Natural killer cell treated with Interleukin-12 subunit alpha and Interleukin-12 subunit beta and Interleukin-15 and Interleukin-18, amount 100 ng/mL, for 72 hours (primary cell): ENCODE measurements around the gene RSBN1. TPM values are rescaled to one million over a fixed set of nuclear protein-coding genes. Genes with fewer than 3 reads are reported as not detected.
A peak's percentile ranks its signal among the peaks of the same experiment; 100 is the strongest.
"Not testable (repeated sequence)": the region's sequence is repeated elsewhere in the genome, so short reads cannot be mapped to it uniquely, and the experiment has no call there.

Source experiments
- ATAC-seq, 2 donors: fragments of 150-1000 bp; cut with Tn5 transposase in 1 of 2; sonication (Bioruptor Pico), chemical (Tn5 transposase) in 1 of 2; 2 replicates each; pipeline ENCODE4 v1.10.0; 2021
- DNase-seq: peaks from one replicate; pipeline ENCODE4 v3.0.0; 2022; ENCODE audit warnings: low spot score
- H3K27ac Mint-ChIP-seq, 2 donors: 1 replicate in 1 of 2; 2 replicates in 1 of 2; pipeline ENCODE4 v1.8.0; 2022; ENCODE audit warnings: mixed read lengths in 2 of 2, mild to moderate bottlenecking in 1 of 2, moderate library complexity in 1 of 2
- H3K27me3 Mint-ChIP-seq, 2 donors: 1 replicate in 1 of 2; 2 replicates in 1 of 2; pipeline ENCODE4 v1.8.0; 2022; ENCODE audit warnings: mixed read lengths in 2 of 2
- H3K36me3 Mint-ChIP-seq: one replicate; pipeline ENCODE4 v1.8.0; 2022; ENCODE audit warnings: mixed read lengths
- H3K4me1 Mint-ChIP-seq, 2 donors: 1 replicate in 1 of 2; 2 replicates in 1 of 2; pipeline ENCODE4 v1.8.0; 2022; ENCODE audit warnings: low read depth in 2 of 2, mixed read lengths in 2 of 2, mild to moderate bottlenecking in 1 of 2
- H3K4me3 Mint-ChIP-seq: one replicate; pipeline ENCODE4 v1.8.0; 2022; ENCODE audit warnings: mixed read lengths
- H3K9me3 Mint-ChIP-seq: 2 replicates; pipeline ENCODE4 v1.8.0; 2022; ENCODE audit warnings: mixed read lengths
- total RNA-seq, 2 donors: library from RNA; stranded (reverse); gene quantifications; one replicate each; pipeline ENCODE4 v1.2.3, GENCODE V29; 2022

RSBN1 gene
- total RNA-seq, 2 donors from 2014 or later, result 18.7 to 27.7 TPM

GRCh38 chr1:113759333-113760101, 52.8 kb downstream of the RSBN1 start, which contains the start of gene PHTF1:
PHTF1 (minus strand) TSS chr1:113759486; CDS start chr1:113758703, 783 bp downstream.
- H3K4me3 Mint-ChIP-seq, result peak within 1 kb of the TSS; percentile 87
- H3K27me3 Mint-ChIP-seq, result no peaks in the 10 kb centered on the region
- H3K27ac Mint-ChIP-seq, result peak within 1 kb of the TSS; percentile 94 to 99
- DNase-seq (peak; percentile 92), ATAC-seq (peak; percentile 97)
- H3K9me3 Mint-ChIP-seq, result no peaks in the 10 kb centered on the region
- H3K4me1 Mint-ChIP-seq, result peaks cover 27 to 30% of the 10 kb centered on the region in 2 donors
- peaks cover 6% of the 10 kb centered on the region for H3K36me3 Mint-ChIP-seq

GRCh38 chr1:113758631-113759332, 53.5 kb downstream of the RSBN1 start:
- H3K36me3 Mint-ChIP-seq, result peaks cover 6% of the 10 kb centered on the region
- no peaks in the 10 kb centered on the region for H3K9me3 Mint-ChIP-seq
- H3K4me1 Mint-ChIP-seq, result peaks cover 27 to 30% of the 10 kb centered on the region in 2 donors
- peak overlapping the region; percentile 94 to 99 for H3K27ac Mint-ChIP-seq
- ATAC-seq, result peak; percentile 81 to 87
- H3K4me3 Mint-ChIP-seq, result peak overlapping the region; percentile 87
- DNase-seq, result peak; percentile 79
- H3K27me3 Mint-ChIP-seq, result no peaks in the 10 kb centered on the region

- H3K4me3 Mint-ChIP-seq, result peak overlapping the region; percentile 58
- H3K9me3 Mint-ChIP-seq, result no peaks in the 10 kb centered on the region
- peaks cover 27 to 30% of the 10 kb centered on the region in 2 donors for H3K4me1 Mint-ChIP-seq
- no peaks in the 10 kb centered on the region for H3K27me3 Mint-ChIP-seq
- ATAC-seq, result no peak
- H3K27ac Mint-ChIP-seq, result peak overlapping the region in 1 of 2 donors; percentile 57
- no peak for DNase-seq
- peaks cover 6% of the 10 kb centered on the region for H3K36me3 Mint-ChIP-seq
These were observed 55.8 kb downstream of the RSBN1 start for GRCh38 chr1:113756461-113756860.

- H3K27ac Mint-ChIP-seq, ATAC-seq, DNase-seq, H3K27me3 Mint-ChIP-seq, H3K9me3 Mint-ChIP-seq, H3K4me3 Mint-ChIP-seq: not testable (repeated sequence)
- peaks cover 22 to 23% of the 10 kb centered on the region in 2 donors for H3K4me1 Mint-ChIP-seq
- peaks cover 16% of the 10 kb centered on the region for H3K36me3 Mint-ChIP-seq
These were observed 58.9 kb downstream of the RSBN1 start for GRCh38 chr1:113753333-113753732.

GRCh38 chr1:113751516-113751915, 60.8 kb downstream of the RSBN1 start:
- Mint-ChIP-seq H3K9me3 (no peaks in the 10 kb centered on the region), H3K4me3 (no peak overlapping the region), H3K27me3 (no peaks in the 10 kb centered on the region), H3K4me1 (peaks cover 12 to 14% of the 10 kb centered on the region in 2 donors), H3K36me3 (peaks cover 16% of the 10 kb centered on the region), H3K27ac (no peak overlapping the region)
- DNase-seq (no peak), ATAC-seq (no peak)

- ATAC-seq (no peak), DNase-seq (no peak)
- Mint-ChIP-seq H3K4me3 (no peak overlapping the region), H3K27ac (no peak overlapping the region), H3K4me1 (peaks cover 8 to 10% of the 10 kb centered on the region in 2 donors), H3K27me3 (no peaks in the 10 kb centered on the region), H3K9me3 (no peaks in the 10 kb centered on the region), H3K36me3 (peaks cover 16% of the 10 kb centered on the region)
These were observed 61.2 kb downstream of the RSBN1 start for GRCh38 chr1:113751114-113751513.

- DNase-seq (no peak), ATAC-seq (no peak)
- Mint-ChIP-seq H3K27ac (no peak overlapping the region), H3K9me3 (no peaks in the 10 kb centered on the region), H3K4me1 (peaks cover 3 to 6% of the 10 kb centered on the region in 2 donors), H3K4me3 (no peak overlapping the region), H3K27me3 (no peaks in the 10 kb centered on the region), H3K36me3 (peaks cover 10% of the 10 kb centered on the region)
These were observed 62.9 kb downstream of the RSBN1 start for GRCh38 chr1:113749402-113749801.

GRCh38 chr1:113747376-113747775, 64.9 kb downstream of the RSBN1 start:
- Mint-ChIP-seq H3K9me3 (no peaks in the 10 kb centered on the region), H3K27ac (no peak overlapping the region), H3K4me3 (no peak overlapping the region), H3K4me1 (peaks cover 7 to 11% of the 10 kb centered on the region in 2 donors), H3K36me3 (peaks cover 10% of the 10 kb centered on the region), H3K27me3 (no peaks in the 10 kb centered on the region)
- ATAC-seq (no peak), DNase-seq (no peak)

- H3K4me3 Mint-ChIP-seq, result no peak overlapping the region
- no peaks in the 10 kb centered on the region for H3K27me3 Mint-ChIP-seq
- peaks cover 7 to 11% of the 10 kb centered on the region in 2 donors for H3K4me1 Mint-ChIP-seq
- H3K36me3 Mint-ChIP-seq, result peaks cover 10% of the 10 kb centered on the region
- DNase-seq, result no peak
- no peak overlapping the region for H3K27ac Mint-ChIP-seq
- no peak for ATAC-seq
- H3K9me3 Mint-ChIP-seq, result no peaks in the 10 kb centered on the region
These were observed 66.9 kb downstream of the RSBN1 start for GRCh38 chr1:113745425-113745824.

GRCh38 chr1:113744114-113744513, 68.2 kb downstream of the RSBN1 start:
- no peak for ATAC-seq
- Mint-ChIP-seq H3K4me3 (no peak overlapping the region), H3K27me3 (no peaks in the 10 kb centered on the region), H3K27ac (no peak overlapping the region), H3K9me3 (no peaks in the 10 kb centered on the region), H3K36me3 (peaks cover under 1% of the 10 kb centered on the region), H3K4me1 (peaks cover 9 to 11% of the 10 kb centered on the region in 2 donors)
- no peak for DNase-seq

- H3K9me3 Mint-ChIP-seq, result no peaks in the 10 kb centered on the region
- H3K4me3 Mint-ChIP-seq, result no peak overlapping the region
- no peaks in the 10 kb centered on the region for H3K27me3 Mint-ChIP-seq
- DNase-seq (no peak), ATAC-seq (peak; percentile 74 to 78)
- H3K36me3 Mint-ChIP-seq, result no peaks in the 10 kb centered on the region
- H3K27ac Mint-ChIP-seq, result no peak overlapping the region
- peaks cover 9 to 11% of the 10 kb centered on the region in 2 donors for H3K4me1 Mint-ChIP-seq
These were observed 69.8 kb downstream of the RSBN1 start for GRCh38 chr1:113742515-113742914.

- Mint-ChIP-seq H3K27me3 (no peaks in the 10 kb centered on the region), H3K4me1 (peaks cover 14 to 15% of the 10 kb centered on the region in 2 donors), H3K27ac (peak overlapping the region; percentile 57 to 72), H3K9me3 (no peaks in the 10 kb centered on the region), H3K36me3 (peaks cover 11% of the 10 kb centered on the region), H3K4me3 (peak overlapping the region; percentile 47)
- ATAC-seq (peak; percentile 61 to 81), DNase-seq (no peak)
These were observed 77.8 kb downstream of the RSBN1 start for GRCh38 chr1:113734357-113735055.

- H3K4me1 Mint-ChIP-seq, result peaks cover 14 to 15% of the 10 kb centered on the region in 2 donors
- H3K36me3 Mint-ChIP-seq, result peaks cover 16% of the 10 kb centered on the region
- DNase-seq, result no peak
- no peaks in the 10 kb centered on the region for H3K9me3 Mint-ChIP-seq
- ATAC-seq, result no peak
- no peak overlapping the region for H3K27ac Mint-ChIP-seq
- H3K4me3 Mint-ChIP-seq, result no peak overlapping the region
- no peaks in the 10 kb centered on the region for H3K27me3 Mint-ChIP-seq
These were observed 79.5 kb downstream of the RSBN1 start for GRCh38 chr1:113732802-113733201.
